MCF 10A (cell line): ENCODE measurements around the gene DLG4. TPM values are rescaled to one million over a fixed set of nuclear protein-coding genes. Genes with fewer than 3 reads are reported as not detected.

ENCODE experiments used
- BruUV-seq: library from RNA; stranded (reverse); fragments of 400-500 nt; replicated peaks from 2 replicates; lab custom pipeline; 2021; lab: Mats Ljungman, UMichigan
- CTCF ChIA-PET: fragments of 300-600 bp; sonication (Branson Sonifier 250); formaldehyde crosslinking; extraction: SDS; loops from one replicate; lab custom pipeline; 2021; ENCODE audit warnings: antibody characterized with exemption, inconsistent platforms; lab: Yijun Ruan, JAX
- POLR2A ChIA-PET: fragments of 300-600, 350-650 bp; sonication (Branson Sonifier 250); formaldehyde crosslinking; extraction: SDS; loops from one replicate; lab custom pipeline; 2020; ENCODE audit warnings: antibody characterized with exemption, inconsistent platforms; lab: Yijun Ruan, JAX
- DNase-seq: peaks from one replicate; pipeline ENCODE4 v3.0.0-alpha.2; 2018; ENCODE audit not compliant: unreplicated experiment
- H3K27ac Mint-ChIP-seq: one replicate; pipeline ENCODE4 v1.8.0; 2022; ENCODE audit warnings: mild to moderate bottlenecking, low read depth, mixed read lengths; ENCODE audit not compliant: unreplicated experiment
- H3K27me3 Mint-ChIP-seq: one replicate; pipeline ENCODE4 v1.8.0; 2022; ENCODE audit warnings: mixed read lengths; ENCODE audit not compliant: insufficient read depth, unreplicated experiment
- H3K36me3 Mint-ChIP-seq: one replicate; pipeline ENCODE4 v1.8.0; 2022; ENCODE audit warnings: mild to moderate bottlenecking, moderate library complexity, mixed read lengths; ENCODE audit not compliant: insufficient read depth, unreplicated experiment
- H3K4me1 Mint-ChIP-seq: one replicate; pipeline ENCODE4 v1.8.0; 2022; ENCODE audit warnings: mixed read lengths; ENCODE audit not compliant: insufficient read depth, unreplicated experiment
- H3K4me3 Mint-ChIP-seq: one replicate; pipeline ENCODE4 v1.8.0; 2022; ENCODE audit warnings: mild to moderate bottlenecking, moderate library complexity, mixed read lengths; ENCODE audit not compliant: unreplicated experiment
- H3K9me3 Mint-ChIP-seq: one replicate; pipeline ENCODE4 v1.8.0; 2022; ENCODE audit warnings: mixed read lengths; ENCODE audit not compliant: unreplicated experiment
- CTCF ChIP-seq: fragments of 200-600 bp; IDR thresholded peaks from one replicate; pipeline ENCODE4 v1.8.0; 2022; ENCODE audit warnings: antibody characterized with exemption, mild to moderate bottlenecking; ENCODE audit not compliant: unreplicated experiment
- intact Hi-C: fragments of 100-400 bp; cut with micrococcal nuclease; formaldehyde crosslinking; loops from 2 replicates; pipeline ENCODE4 v1.14.1; 2022
- total RNA-seq: library from RNA; stranded (reverse); gene quantifications from 2 replicates; pipeline ENCODE4 v1.2.3, GENCODE V29; 2022

Gene DLG4
- total RNA-seq, 1 experiment from 2014 or later = 7.6 TPM

GRCh38 chr17:7258731-7259554, 39.3 kb upstream of the DLG4 start:
- Mint-ChIP-seq H3K27ac (peak overlapping the region; percentile 79), H3K9me3 (no peaks in the 10 kb centered on the region), H3K36me3 (peaks cover 53% of the 10 kb centered on the region), H3K27me3 (no peaks in the 10 kb centered on the region), H3K4me1 (peaks cover 33% of the 10 kb centered on the region), H3K4me3 (peak overlapping the region; percentile 73)
- TF ChIP-seq CTCF = no peak
- POLR2A ChIA-PET = interaction anchor here (0.5 to 7.7 kb wide), 11 partner anchors 8 to 897 kb away, joined by 3 to 92 read pairs (median 7); partner anchors contain the start of genes ACADVL, CNTROB, CTDNEP1 and DLG4
- BruUV-seq = no TSS peak
- intact Hi-C loops = no loop called here
- CTCF ChIA-PET = interaction anchor here (0.5 to 1.8 kb wide), 5 partner anchors 13 to 442 kb away, joined by 3 to 7 read pairs (median 4); partner anchors contain the start of gene SLC2A4
- DNase-seq = peak; percentile 96

- peaks cover 72% of the 10 kb centered on the region for H3K36me3 Mint-ChIP-seq
- ChIA-PET CTCF (interaction anchor here (0.6 to 1.6 kb wide), 4 partner anchors 9 to 193 kb away, joined by 3 to 7 read pairs (median 3); no protein-coding TSS in a partner anchor), POLR2A (interaction anchor here (0.6 to 7.7 kb wide), 5 partner anchors 8 to 617 kb away, joined by 3 to 92 read pairs (median 4); partner anchors contain the start of genes DVL2, GABARAP and PHF23)
- DNase-seq = no peak
- TF ChIP-seq CTCF = no peak
- no peaks in the 10 kb centered on the region for H3K9me3 Mint-ChIP-seq
- H3K27ac Mint-ChIP-seq = peak overlapping the region; percentile 31
- BruUV-seq = no TSS peak
- no peak overlapping the region for H3K4me3 Mint-ChIP-seq
- H3K4me1 Mint-ChIP-seq = peaks cover 29% of the 10 kb centered on the region
- H3K27me3 Mint-ChIP-seq = no peaks in the 10 kb centered on the region
- intact Hi-C loops = no loop called here
Observed at GRCh38 chr17:7256766-7257456, 37.3 kb upstream of the DLG4 start.

GRCh38 chr17:7254511-7254910, 34.9 kb upstream of the DLG4 start:
- Mint-ChIP-seq H3K36me3 (peaks cover 76% of the 10 kb centered on the region), H3K9me3 (no peaks in the 10 kb centered on the region), H3K4me3 (no peak overlapping the region), H3K4me1 (peaks cover 25% of the 10 kb centered on the region), H3K27ac (no peak overlapping the region), H3K27me3 (no peaks in the 10 kb centered on the region)
- intact Hi-C loops = no loop called here
- CTCF ChIA-PET = interaction anchor here (0.6 to 1.0 kb wide), 2 partner anchors 41 to 75 kb away, joined by 3 to 4 read pairs; no protein-coding TSS in a partner anchor
- no peak for TF ChIP-seq CTCF
- no peak for DNase-seq
- POLR2A ChIA-PET = interaction anchor here (0.6 to 7.7 kb wide), 4 partner anchors 13 to 431 kb away, joined by 3 to 92 read pairs (median 4); partner anchors contain the start of genes GABARAP and PHF23
- no TSS peak for BruUV-seq

- no peaks in the 10 kb centered on the region for H3K27me3 Mint-ChIP-seq
- CTCF ChIA-PET = no interaction called here
- H3K4me1 Mint-ChIP-seq = peaks cover 25% of the 10 kb centered on the region
- peak overlapping the region; percentile 99 for H3K27ac Mint-ChIP-seq
- POLR2A ChIA-PET = no interaction called here
- no peak for DNase-seq
- H3K9me3 Mint-ChIP-seq = no peaks in the 10 kb centered on the region
- peaks cover 64% of the 10 kb centered on the region for H3K36me3 Mint-ChIP-seq
- intact Hi-C loops = no loop called here
- BruUV-seq = no TSS peak
- no peak for TF ChIP-seq CTCF
- peak overlapping the region; percentile 92 for H3K4me3 Mint-ChIP-seq
Observed at GRCh38 chr17:7253082-7253481, 33.4 kb upstream of the DLG4 start.
